HEK293T (cell line): ENCODE measurements around the gene PSMB3.

Experiments
- BHLHE40 ChIP-seq: fragments of 450-650 bp; IDR thresholded peaks from 2 replicates; pipeline ENCODE4 v1.6.1; 2016; ENCODE audit warnings: mild to moderate bottlenecking, moderate library complexity, borderline replicate concordance
- FOXM1 ChIP-seq: fragments of 450-650 bp; IDR thresholded peaks from 2 replicates; pipeline ENCODE4 v1.6.1; 2017; ENCODE audit warnings: mild to moderate bottlenecking, borderline replicate concordance
- LEF1 ChIP-seq: fragments of 450-650 bp; IDR thresholded peaks from 2 replicates; pipeline ENCODE4 v1.6.1; 2017; ENCODE audit warnings: mild to moderate bottlenecking, borderline replicate concordance
- SP1 ChIP-seq: fragments of 450-650 bp; IDR thresholded peaks from 2 replicates; pipeline ENCODE4 v1.6.1; 2017
- TARDBP ChIP-seq: fragments of 450-650 bp; IDR thresholded peaks from 2 replicates; pipeline ENCODE4 v1.6.1; 2016

DNA sequence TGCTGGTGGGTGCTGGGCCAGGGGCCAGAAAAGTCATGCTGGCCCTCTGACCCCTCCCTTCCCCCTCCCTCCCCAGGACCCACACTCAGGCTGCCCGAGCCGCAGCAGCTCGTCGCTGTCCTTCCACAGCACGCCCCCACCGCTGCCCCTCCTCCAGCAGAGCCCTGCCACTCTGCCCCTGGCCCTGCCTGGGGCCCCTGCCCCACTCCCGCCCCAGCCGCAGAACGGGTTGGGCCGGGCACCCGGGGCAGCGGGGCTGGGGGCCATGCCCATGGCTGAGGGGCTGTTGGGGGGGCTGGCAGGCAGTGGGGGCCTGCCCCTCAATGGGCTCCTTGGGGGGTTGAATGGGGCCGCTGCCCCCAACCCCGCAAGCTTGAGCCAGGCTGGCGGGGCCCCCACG, 30.7 kb upstream of the PSMB3 start:
- TF ChIP-seq SP1: no peak
- TF ChIP-seq LEF1: no peak
- no peak for TF ChIP-seq BHLHE40
- no peak for TF ChIP-seq TARDBP
- TF ChIP-seq FOXM1: no peak
